Measurements from ENCODE around the gene SOAT1. TPM values are rescaled to one million over a fixed set of nuclear protein-coding genes. Genes with fewer than 3 reads are reported as not detected.
A peak's percentile ranks its signal among the peaks of the same experiment; 100 is the strongest.

Gene SOAT1
- total and polyA plus RNA-seq, 10 of the 15 experiments (the other 5 are each of a cell fraction or from before 2014, with no cell fraction given) = 8.6 to 68.5 (median 22.3) TPM

DNA sequence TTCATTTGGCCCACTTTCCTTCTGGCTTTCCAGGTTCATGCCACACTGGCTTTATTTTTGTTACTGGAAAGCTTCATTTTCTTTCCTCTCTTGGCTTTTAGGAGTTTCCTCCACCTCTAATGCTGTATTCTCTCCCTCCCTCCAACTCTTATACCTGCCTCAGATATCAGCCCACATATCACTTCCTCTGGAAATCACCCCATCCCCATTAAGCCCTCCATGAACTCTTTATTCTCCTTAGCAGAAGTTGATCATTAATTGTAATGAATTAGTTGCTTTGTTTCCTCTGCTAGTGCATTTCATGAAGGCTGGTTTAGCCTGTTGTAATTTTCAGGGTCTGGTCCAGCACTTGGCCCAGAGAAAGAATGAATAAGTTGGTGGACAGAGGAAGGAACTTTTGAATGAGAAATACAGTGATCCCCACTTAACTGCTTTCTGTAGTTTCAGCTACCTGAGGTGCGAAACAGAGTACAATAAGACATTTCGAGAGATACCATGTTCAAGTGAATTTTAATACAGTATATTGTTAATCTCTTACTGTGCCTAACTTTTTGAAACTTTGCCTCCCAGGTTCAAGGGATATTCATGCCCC is 1.7 kb downstream of the SOAT1 start (continued):
- TF ChIP-seq BCL11A (IDR thresholded peaks at IDR 0.05; ENCODE audit: low read depth, low read length) (no peak), CREM (IDR thresholded peaks at IDR 0.05; ENCODE audit: low read depth) (no peak)

DNA sequence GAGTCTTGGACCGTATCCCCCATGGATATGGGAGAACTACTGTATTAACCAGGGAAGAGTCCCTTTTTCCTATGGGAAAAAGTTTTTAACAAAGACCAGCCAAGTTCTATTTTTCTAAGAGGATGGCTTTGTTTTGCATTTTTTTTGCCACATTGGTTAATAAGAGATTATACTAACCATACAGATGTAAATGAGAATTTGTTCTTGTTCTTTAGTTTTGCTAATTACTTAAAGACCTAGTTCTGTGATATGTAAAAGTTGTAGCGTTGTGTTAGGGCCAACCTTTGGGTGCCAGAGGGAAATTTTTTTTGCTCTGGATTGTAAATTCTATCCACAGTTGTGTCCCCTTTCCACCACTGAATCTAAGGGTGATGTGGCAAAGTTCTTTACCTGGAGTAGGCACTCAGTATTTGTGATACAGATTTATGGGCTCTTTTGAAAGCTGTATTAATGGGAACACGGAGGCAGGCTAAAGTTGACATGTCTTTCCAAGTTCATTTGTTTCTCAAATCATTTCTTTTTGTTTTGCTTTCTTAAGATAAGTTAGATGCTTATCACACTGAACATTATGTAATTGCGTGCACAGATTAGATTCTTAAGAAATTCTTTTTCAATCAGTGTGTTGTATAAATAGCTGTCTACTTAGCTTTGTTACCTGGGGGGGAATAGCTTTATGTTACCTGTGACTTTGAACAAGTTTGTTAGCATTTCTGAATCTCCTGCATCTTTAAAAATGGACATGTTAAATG is 2.9 kb downstream of the SOAT1 start:
- H3K4me2 ChIP-seq (ENCODE audit: control insufficient read depth, insufficient read depth) = peak overlapping the region; percentile 47
- 0 out of 2 replicates have a peak, but pooled peaks cover 3% of the 10 kb centered on the region for H3K4me1 ChIP-seq (ENCODE audit: control insufficient read depth, insufficient read depth, low read length)
- in situ Hi-C loops (cut with MboI) (no loop called here), intact Hi-C loops (cut with micrococcal nuclease; ENCODE audit: unreplicated experiment) (no loop called here)
- H3K4me3 ChIP-seq = no peak overlapping the region
- no TSS peak for BruUV-seq (replicated peaks)
- no peaks in the 10 kb centered on the region; a peak in 1 of 4 replicates for H3K36me3 ChIP-seq (ENCODE audit: control insufficient read depth in 2 of 2, insufficient read depth in 2 of 2, low read length in 1 of 2)
- POLR2A ChIA-PET = interaction anchor here (0.7 to 1.2 kb wide), 4 partner anchors 77 to 213 kb away, joined by 3 read pairs; no protein-coding TSS in a partner anchor
- TF ChIP-seq CREB1 (IDR thresholded peaks at IDR 0.05; ENCODE audit: low read depth) = no peak
- no peak overlapping the region; the same call in 1 of the 2 replicates for H3K27ac ChIP-seq (ENCODE audit: control insufficient read depth, insufficient read depth)
- WGBS (ENCODE audit: insufficient coverage, insufficient replicate concordance, low lambda C conversion rate, missing lambda C conversion rate) = 97% methylated on average over 4 of the region's 4 CpGs
- FAIRE-seq (no peak), ATAC-seq (no peak), DNase-seq (ENCODE audit: low read depth, low spot score) (no peak)
- RAD21 ChIA-PET (ENCODE audit: unreplicated experiment) = interaction anchor here (0.7 to 1.5 kb wide), 3 partner anchors 65 to 216 kb away, joined by 3 to 4 read pairs (median 3); no protein-coding TSS in a partner anchor
- SMC1A ChIA-PET (ENCODE audit: uncharacterized antibody, unreplicated experiment) = interaction anchor here (0.9 to 1.4 kb wide), 10 partner anchors 22 to 216 kb away, joined by 3 to 5 read pairs (median 3); no protein-coding TSS in a partner anchor
- CTCF ChIA-PET = interaction anchor here (0.7 to 4.4 kb wide), 5 partner anchors 61 to 220 kb away, joined by 3 to 28 read pairs (median 4); no protein-coding TSS in a partner anchor
- H3K9ac ChIP-seq (ENCODE audit: control insufficient read depth, insufficient read depth, low read length) = no peak overlapping the region
- no peaks in the 10 kb centered on the region for H3K27me3 ChIP-seq (replicated peaks in 1 of 2; ENCODE audit: control insufficient read depth in 2 of 2, insufficient read depth in 2 of 2, low read length in 1 of 2)
- no peak overlapping the region for H2AFZ ChIP-seq (ENCODE audit: control insufficient read depth, low read depth, low read length)
- H3K9me3 ChIP-seq (replicated peaks; ENCODE audit: control insufficient read depth, insufficient read depth, low read length) = no peaks in the 10 kb centered on the region
- H3K79me2 ChIP-seq (ENCODE audit: control insufficient read depth, insufficient read depth, low read length) = peaks cover 49% of the 10 kb centered on the region
- no peaks in the 10 kb centered on the region for H4K20me1 ChIP-seq (ENCODE audit: control insufficient read depth, insufficient read depth)
